DMS79 (cell line): ENCODE data around the gene RYR3.
"Not testable (repeated sequence)": the region's sequence is repeated elsewhere in the genome, so short reads cannot be mapped to it uniquely, and the experiment has no call there.

Source experiments
- DNase-seq: peaks from one replicate; lab custom pipeline; 2025; lab: John Stamatoyannopoulos, UW

RYR3 gene

DNA sequence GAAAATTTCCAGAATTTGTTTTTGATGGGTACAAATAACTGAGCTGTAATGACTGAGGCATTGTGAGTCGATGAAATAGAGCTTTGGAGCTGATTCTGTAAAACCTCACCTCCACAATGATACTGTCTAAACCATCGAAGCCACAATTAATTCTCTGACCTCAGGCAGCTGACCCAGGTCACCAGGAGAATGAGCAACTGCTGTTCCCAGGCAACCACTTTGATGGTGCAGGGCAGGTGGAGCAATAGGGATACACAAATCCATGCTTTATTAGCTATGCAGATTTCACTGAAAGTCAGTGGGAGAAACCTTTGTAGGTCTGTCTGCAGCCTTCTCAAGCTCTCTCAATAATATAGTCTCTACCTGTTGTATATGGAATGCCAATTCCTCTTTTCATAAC lies 204.4 kb downstream of the RYR3 start:
- no peak for DNase-seq

DNA sequence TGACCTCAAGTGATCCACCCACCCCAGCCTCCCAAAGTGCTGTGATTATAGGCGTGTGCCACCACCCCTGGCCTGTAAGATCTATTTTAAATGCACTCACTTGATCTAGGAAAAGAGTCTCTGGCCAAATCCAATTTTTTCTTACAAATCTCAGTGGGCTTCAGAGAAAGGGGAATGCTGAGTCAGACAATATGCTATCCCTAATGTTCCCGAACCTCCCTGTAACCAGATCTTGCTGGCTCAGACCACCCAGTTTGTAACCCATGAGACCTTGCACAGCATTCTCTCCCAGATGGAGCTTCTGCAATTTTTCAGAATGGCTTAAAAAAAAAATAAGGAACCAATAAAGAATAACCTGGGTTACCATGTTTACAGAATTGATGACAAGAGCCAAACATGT lies 205.8 kb downstream of the RYR3 start:
- no peak for DNase-seq

DNA sequence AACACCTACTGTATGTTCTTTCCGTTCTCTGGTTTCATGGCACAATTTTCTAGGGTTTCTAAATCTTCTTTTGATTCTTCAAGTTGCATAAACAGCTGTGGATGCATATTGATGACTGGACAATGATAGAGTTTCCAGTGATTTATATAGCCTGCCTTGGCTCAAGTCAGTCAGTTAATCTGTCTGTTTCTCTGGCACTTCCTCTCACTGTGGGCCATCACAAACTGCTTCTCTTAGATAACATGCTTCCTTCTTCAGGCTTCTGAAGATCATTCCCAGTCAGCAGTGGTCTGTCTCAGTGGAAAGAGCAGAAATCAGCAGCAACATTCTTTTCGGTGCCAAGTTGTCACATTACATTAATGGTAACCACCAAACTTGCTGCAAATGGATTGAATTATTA lies 207.2 kb downstream of the RYR3 start:
- no peak for DNase-seq

DNA sequence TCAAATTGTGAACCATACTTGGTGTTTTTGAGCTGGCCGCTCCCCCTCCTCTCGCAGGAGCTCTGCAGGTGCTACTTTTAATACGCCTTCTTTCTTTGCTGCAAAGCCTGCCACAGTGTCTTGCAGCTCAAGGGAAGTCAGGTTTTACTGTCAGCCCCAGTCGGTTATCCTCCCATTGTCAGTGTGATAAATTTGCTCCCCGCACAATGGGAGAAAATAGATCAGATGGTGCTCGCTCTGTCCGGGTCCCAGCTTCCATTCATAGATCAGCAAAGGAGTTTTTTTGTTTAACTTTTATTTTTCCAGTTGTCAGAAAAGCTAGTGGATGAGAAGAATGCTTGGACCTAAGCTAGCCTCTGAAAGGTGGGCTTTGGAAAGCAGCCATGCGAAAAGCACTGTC lies 207.7 kb downstream of the RYR3 start:
- DNase-seq, result no peak

DNA sequence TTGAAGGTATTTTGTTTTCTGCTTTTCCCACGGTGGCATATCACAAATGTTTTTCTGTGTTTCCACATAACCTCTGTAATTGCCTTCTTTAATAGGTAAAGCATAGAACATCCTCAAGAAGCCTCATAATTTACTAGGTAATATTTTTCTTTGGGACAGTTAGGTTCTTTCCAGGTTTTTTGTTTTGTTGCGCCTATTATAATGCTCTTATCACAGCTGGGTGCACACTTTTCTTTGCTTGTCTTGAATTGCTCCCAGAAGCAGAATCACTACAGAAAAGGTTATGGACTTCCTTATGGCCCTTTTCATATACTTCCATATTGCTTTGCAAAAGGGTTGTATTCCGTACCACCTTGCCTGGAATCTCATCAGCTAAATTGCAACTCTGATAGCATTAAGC lies 213.5 kb downstream of the RYR3 start:
- DNase-seq, result no peak

DNA sequence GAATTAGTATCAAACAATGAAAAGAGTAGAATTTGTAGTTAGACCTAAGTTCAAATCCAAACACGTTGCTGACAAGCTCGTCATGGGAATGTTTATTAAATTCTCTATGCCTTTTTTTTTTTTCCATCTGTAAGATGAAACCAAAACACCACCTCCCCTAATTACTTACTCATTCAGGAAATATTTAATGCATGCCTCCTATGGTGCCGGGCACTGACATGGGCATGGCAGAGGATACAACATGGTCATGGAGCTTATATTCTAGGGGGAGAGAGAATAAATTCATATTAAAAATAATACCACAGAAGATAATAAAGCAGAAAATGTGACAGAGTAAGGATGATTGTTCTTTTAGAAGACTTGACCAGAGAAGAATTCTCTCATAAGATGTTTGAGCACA lies 215.8 kb downstream of the RYR3 start:
- DNase-seq, result no peak

DNA sequence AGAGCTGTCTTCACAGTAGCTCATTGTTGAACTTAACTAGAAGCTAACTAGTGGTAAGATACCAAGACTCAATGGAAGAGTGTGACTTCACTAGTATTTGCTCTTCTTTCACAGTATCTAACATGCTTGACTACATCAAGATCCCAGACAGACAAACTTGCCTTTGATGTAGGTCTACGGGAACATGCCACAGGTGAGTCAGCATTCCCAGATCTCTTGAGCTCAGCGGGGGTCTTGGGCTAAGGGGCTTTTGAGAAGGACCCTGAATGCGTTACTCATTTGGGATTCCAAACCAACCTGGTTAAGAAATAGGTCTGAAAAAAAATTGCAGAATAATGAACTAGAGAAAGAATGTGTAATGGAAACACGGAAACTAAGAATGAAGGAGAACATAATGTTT lies 222.4 kb downstream of the RYR3 start:
- no peak for DNase-seq

DNA sequence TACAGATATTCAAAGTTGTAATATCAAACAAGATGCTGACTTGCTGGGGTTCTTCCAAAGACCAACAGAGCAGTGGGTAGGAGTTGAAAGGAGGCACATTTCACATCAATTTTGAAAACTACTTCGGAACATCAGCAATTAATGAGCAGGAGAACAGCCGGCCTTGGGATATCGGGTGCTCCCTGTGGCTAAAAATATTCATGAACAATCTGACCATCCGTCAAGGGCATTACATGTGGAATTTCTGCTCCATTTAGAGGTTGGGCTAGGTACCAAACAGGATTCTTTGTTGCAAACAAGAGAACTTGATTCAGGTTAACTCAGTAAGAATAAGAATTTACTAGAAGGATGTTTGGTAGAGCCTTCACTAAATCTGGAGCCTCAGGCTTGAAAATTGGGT lies 223.9 kb downstream of the RYR3 start:
- DNase-seq, result no peak

DNA sequence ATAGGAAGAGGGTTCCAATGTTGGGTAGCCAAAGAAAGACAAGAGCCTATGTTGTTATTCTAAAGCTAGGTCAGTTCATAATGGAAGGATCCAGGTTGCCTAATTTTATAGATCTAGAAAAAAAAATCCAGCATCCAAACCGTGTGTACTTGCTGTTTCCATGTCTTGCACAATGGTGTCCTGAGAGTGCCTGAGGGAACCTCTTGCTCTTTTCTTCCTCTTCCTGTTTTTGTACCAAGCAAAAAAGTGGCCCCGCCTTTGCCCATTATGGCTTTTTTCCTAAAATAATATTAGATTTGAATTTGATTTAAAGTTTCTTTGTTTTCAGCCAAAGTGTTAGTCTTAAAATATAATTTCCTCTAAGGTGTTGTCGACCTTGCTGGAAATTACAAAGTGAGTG lies 224.4 kb downstream of the RYR3 start:
- DNase-seq, result no peak

DNA sequence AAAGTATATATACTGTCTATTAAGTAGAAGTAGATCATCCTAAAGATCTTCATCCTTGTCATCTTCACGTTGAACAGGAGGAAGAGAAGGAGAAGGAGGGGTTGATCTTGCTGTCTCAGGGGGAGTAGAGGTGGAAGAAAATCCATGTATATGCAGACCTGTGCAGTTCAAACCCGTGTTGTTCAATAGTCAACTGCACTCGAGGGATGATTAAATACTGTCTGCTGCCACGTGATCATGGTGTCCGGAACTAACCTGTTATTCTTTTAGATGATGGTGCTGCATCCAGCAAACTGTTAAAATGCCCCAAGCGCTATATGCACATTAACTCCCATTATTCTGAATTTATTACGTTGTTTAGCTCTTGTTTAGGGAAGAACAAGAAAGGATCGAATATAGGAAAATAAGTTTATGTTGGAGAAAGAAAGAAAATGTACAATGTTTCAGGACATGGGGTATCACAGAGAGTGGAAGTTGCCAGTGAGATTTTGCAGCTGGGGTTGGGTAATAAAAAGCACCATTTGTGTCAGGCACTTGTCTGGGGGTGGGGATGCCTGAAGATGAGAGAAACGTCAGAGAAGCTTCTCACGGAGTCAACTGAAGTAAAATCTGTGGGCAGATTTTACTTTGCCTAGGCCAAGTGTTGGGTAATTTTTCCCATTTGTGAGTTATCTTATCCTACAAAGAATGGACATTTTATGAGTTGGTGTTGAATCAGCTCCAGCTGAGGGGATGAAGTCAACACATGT lies 229.2 kb downstream of the RYR3 start:
- DNase-seq, result no peak

DNA sequence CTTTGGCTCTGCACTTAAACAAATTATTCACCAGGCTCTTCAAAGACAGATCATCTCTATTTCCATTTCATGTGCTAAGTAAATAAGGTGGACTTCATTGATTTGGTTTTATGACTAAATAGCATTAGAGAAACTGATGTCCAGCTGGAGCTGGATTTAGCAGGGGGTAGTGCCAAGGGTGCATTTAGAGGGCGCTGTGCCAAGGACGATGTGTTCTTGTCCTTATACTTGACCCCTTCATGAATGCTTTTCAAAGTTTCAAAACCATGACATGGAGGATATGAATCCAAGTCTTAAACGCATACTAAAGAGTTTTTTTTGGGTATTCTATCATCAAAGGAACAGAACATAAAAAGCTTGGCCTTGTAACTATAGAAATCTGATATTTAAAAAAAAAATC lies 233.2 kb downstream of the RYR3 start:
- no peak for DNase-seq

DNA sequence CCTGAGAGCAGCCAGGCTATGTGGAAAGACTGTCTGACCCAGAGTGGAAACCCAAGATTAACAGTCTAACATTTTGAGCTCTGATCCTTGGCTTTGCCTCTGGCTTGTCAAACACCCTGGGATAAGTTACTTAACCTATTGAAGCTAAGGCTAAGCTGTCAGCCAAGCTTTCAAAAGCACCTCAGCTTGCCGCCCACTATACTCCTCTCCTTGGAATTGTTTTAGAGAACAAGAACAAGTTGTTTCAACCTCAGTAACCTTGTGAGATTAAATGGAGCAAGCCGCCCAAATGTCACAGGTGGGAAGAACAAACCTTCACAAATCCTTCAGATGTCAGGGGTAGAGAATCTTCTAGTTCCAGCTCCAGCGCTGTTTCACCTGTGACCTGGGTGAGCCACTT lies 235.1 kb downstream of the RYR3 start:
- no peak for DNase-seq

DNA sequence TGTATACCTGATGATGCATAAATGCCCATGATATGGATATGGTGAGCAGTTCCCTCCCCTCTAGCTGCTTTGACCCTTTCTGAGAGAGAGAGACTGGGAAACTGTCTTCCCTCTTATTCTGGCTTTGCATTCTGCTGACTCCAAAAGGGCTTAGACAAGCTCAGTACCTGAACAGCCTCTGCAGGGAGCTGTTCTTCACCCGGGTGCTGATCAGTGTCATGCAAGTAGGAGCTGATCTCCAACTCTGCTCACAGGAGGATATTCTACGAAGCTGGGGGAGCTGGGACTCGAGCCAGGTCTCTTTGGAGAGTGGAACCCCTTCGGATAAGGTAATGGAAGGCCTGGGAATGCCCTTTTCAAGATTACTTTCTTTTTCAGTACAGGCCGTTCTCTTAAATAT lies 237.1 kb downstream of the RYR3 start:
- no peak for DNase-seq

DNA sequence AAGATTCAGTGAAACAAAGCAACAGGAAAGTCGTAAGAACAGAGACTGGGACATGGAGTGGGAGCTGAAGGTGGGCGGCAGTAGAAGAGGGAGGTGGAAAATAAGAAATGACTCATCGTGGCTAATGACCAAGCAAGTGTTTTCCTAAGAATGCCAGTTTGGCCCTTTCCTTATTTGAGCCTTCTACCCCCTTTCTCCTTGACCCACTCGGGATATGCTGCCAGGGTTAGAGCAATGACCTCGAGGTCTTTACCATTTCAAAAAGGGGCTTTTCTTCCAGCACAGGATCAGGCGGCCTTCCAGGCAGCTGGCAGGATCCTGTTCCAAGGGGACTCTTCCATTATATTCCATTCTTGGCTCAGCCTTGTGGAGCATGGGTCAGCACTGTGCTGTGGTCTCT lies 241.1 kb downstream of the RYR3 start:
- DNase-seq, result no peak

DNA sequence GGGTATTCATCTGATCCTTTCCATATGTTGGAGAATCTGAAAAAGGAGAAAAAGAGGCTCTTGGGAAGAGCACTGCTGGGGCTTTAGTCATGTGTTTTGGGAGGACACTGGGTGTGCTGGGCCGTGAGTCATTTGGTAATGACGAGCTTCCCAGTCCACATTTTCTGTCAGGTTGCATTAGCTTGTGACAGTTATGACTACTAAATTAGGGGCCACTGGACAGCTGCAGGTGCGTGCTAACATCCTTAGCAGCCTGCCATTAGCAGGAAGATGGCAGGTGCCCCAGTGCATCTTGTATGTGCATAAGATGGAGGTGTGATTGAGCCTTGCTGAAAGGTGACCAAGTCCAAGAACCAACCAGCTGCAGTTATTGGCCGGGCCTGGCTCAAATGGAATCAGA lies 242.4 kb downstream of the RYR3 start:
- no peak for DNase-seq

DNA sequence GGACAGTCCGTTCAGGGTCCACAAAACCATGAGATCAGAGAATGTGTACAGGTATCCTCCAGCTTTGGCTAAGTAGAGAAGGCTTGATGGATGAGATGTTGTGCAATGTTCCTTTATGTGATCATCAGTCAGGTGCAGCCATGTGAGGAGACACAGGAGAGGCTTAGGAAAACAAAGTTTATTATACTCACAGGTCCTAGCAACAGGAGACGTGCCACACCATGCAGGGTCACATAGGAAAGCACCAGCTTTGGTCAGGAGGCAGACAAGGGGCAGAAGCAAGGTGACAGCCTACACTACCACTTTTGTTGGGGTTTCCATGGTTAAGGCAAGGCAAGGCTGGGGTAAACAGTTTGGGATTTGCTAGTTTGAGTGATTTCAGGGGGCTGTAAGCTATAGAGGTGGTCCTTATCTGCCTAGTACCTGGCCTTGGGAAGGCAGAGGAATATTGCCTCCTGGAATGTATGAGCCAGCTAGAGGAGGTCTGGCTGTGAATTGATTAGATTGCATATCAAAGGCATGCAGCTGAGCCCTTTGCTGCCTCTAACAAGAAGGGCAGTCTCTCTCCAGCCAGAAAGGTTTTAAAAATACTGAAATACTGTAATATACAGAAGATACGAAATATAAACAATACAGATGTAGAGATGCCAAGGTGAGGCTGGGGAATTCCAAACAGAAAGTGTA lies 248.6 kb downstream of the RYR3 start:
- DNase-seq, result no peak

DNA sequence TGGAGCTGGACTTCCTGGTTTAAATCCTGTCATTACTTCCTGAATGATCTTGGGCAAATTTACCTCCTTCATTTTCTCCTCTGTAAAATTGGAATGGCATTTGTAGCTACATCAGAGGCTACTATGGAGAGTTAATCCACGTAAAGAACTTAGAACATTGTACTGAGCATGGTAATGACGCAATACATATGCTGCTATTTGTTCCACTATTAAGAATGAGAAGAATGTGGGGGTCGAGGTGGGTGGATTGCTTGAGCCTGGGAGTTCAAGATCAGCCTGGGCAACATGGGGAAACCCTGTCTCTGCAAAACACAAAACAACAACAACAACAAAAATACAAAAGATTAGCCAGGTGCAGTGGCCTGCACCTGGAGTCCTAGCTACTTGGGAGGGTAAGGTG lies 250.6 kb downstream of the RYR3 start:
- DNase-seq, result no peak

DNA sequence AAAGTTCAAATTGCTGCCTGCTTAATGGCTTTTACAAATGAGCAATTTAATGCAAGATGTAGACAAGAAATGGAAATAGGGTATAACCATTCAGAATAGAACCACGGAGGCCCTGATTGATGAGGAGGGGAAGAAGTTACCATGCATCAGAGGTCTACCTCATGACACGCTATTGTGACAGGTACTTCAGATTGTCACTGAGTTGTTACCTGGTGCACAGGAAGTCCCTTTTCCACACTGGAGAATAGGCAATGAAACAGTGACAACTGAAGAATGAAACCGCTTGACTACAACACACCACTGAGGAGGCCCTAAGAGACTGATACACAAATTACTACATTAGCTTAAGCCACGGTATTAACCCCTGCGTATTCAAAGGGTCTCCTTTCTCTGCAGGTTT lies 251.2 kb downstream of the RYR3 start:
- no peak for DNase-seq

DNA sequence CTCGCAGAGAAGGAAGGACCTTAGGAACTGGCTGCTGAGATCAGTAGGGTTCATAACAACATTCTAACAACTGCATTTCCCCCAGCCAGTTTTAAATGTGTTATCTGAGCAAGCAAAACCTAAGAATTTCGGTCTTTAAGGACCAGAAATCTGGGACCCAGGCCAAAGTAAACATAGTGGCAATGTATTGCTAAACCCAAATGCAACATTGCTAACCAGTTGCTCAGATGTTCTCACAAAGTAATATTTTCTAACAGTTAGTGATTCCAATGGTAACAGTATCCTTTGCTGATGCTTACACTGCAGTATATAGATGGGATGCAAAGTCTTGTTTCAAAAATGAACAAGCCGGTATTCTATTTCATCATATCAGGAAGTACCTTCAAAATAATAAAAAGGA lies 254.3 kb downstream of the RYR3 start:
- no peak for DNase-seq

DNA sequence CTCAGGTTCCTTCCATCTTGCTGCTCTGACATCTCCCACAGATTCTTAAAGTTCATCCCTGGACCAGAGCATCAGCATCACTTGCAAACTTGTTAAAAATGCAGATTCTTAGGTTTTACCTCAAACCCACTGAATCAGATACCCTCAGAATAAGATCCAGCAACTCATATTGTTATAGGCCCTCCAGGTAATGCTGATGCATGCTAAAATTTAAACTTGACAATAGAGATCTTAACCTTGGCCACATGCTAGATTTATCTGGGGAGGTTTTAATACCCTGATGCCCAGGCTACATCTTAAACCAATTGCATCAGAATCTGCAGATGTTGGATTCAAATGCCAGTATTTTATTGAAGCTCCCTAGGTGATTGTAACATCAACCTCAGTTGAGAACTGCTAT lies 256.9 kb downstream of the RYR3 start:
- no peak for DNase-seq

DNA sequence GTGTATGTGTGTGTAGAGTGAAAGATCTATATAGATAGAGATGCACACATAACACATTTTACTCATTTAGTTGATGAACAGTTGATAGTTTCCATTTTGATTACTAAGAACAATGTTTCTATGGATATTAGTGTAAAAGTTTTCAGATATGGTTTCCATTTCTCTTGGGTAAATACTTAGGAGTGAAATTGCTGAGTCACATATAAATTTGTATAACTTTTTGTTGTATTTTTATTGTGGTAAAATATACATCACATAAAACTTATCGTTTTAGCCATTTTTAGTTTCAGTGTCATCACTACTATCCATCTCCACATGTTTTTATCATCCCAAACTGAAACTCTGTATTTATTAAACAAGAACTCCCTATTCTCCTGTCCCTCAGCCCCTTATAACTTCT lies 258.3 kb downstream of the RYR3 start:
- DNase-seq, result no peak

DNA sequence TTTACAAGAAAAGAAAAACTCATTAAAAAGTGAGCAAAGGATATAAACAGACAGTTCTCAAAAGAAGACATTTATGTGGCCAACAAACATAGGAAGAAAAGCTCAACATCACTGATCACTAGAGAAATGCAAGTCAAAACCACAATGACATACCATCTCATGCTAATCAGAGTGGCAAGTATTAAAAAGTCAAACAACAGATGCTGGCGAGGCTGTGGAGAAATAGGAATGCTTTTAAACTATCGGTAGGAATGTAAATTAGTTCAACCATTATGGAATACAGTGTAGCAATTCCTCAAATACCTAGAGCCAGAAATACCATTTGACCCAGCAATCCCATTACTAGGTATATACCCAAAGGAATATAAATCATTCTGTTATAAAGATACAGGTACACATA lies 267.1 kb downstream of the RYR3 start:
- DNase-seq, result not testable (repeated sequence)

DNA sequence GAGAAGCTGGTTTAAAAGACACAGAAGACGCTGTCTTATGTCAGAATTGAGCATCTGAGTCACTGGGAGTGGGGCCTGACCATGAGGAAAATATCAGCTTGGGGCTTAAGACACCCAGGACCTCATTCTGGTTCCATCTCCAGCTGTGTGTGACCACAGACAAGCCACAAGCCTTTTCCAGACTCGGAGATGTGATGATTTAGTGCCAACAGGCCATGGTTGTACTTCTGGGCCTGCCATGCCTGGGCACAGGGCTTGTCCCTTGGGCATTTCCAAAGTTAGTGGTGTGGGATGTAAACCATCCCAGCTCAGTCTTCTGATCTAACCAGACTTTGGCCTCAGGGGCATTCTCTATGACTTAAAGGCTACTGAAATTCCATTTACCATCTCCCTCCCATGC lies 269.8 kb downstream of the RYR3 start:
- no peak for DNase-seq

DNA sequence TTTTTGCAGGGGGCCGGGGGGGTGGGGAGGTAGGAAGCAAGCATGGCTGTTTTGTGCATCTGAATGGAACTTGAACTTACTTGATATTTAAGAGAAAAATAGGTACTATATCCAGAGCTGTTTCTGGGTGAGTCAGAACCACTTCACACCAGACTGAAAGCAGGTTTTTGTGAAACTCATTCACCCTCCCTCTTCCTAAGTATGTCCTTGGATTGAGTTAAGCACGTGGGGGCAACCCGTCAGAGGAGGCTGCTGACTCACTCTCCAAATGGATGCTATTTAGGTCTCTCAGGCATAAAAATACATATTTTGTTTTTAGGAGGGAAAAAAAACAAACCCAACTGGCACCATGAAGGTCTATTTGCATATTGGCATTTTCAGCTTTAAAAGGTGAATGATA lies 270.3 kb downstream of the RYR3 start:
- no peak for DNase-seq
